SK-N-MC (cell line): ENCODE measurements around the gene PPIF.

Experiments
- DNase-seq: peaks from one replicate; pipeline ENCODE4 v3.0.0-alpha.2; 2011; ENCODE audit warnings: low read depth, low spot score
- H3K27ac ChIP-seq: fragments of 200-600 bp; sonication (generic); 2 replicates; pipeline ENCODE4 v1.5.1; 2016; ENCODE audit warnings: mixed run types
- H3K36me3 ChIP-seq: fragments of 200-600 bp; sonication (generic); 2 replicates; pipeline ENCODE4 v1.6.1; 2017; ENCODE audit warnings: antibody characterized with exemption, low read length, mixed read lengths; ENCODE audit not compliant: insufficient read depth
- H3K4me3 ChIP-seq: fragments of 200-600 bp; sonication (generic); 2 replicates; pipeline ENCODE4 v1.5.1; 2016
- H3K9ac ChIP-seq: fragments of 200-600 bp; sonication (generic); 2 replicates; pipeline ENCODE4 v1.8.0; 2017; ENCODE audit warnings: mixed run types, mixed read lengths; ENCODE audit not compliant: insufficient read length
- H3K9me3 ChIP-seq: fragments of 200-600 bp; sonication (generic); 2 replicates; pipeline ENCODE4 v1.6.1; 2017; ENCODE audit warnings: low read depth, mild to moderate bottlenecking, antibody characterized with exemption, low read length, moderate library complexity, mixed read lengths
- EZH2 ChIP-seq: fragments of 200-600 bp; sonication (generic); IDR thresholded peaks from one replicate; pipeline ENCODE4 v1.6.1; 2017; ENCODE audit warnings: antibody characterized with exemption
- FOXP2 ChIP-seq: optimal IDR thresholded peaks from 2 replicates; pipeline ENCODE3; 2011; ENCODE audit warnings: mild to moderate bottlenecking, moderate library complexity; ENCODE audit not compliant: insufficient read depth; ENCODE audit errors: extremely low read length, control extremely low read depth
- POLR2AphosphoS5 ChIP-seq: IDR thresholded peaks from 2 replicates; pipeline ENCODE4 v1.6.1; 2012; ENCODE audit warnings: mild to moderate bottlenecking, low read depth, low read length, borderline replicate concordance

PPIF gene

DNA sequence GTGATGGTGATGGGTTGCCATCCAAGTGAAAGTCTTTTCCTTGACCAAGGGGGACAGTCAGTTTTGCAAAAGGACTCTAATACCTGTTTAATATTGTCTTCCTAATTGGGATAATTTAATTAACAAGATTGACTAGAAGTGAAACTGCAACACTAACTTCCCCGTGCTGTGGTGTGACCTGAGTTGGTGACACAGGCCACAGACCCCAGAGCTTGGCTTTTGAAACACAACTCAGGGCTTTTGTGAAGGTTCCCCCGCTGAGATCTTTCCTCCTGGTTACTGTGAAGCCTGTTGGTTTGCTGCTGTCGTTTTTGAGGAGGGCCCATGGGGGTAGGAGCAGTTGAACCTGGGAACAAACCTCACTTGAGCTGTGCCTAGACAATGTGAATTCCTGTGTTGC, 6.9 kb downstream of the PPIF start:
- DNase-seq = no peak
- no peak overlapping the region for H3K9ac ChIP-seq
- H3K36me3 ChIP-seq = peaks cover 55% of the 10 kb centered on the region; the same call in 1 of the 2 replicates
- TF ChIP-seq EZH2 = no peak
- TF ChIP-seq FOXP2 = no peak
- TF ChIP-seq POLR2AphosphoS5 = no peak
- no peak overlapping the region for H3K4me3 ChIP-seq
- H3K9me3 ChIP-seq = no peaks in the 10 kb centered on the region
- H3K27ac ChIP-seq = no peak overlapping the region

- no peak for DNase-seq
- Histone ChIP-seq H3K9me3 (no peaks in the 10 kb centered on the region), H3K9ac (no peak overlapping the region), H3K27ac (no peak overlapping the region), H3K4me3 (no peak overlapping the region), H3K36me3 (peaks cover 50% of the 10 kb centered on the region; the same call in 1 of the 2 replicates)
- TF ChIP-seq FOXP2 (no peak), EZH2 (no peak), POLR2AphosphoS5 (no peak)
Measured at GRCh38 chr10:79354615-79355014, 7.3 kb downstream of the PPIF start.

GRCh38 chr10:79355420-79356017, 8.2 kb downstream of the PPIF start:
- no peak for DNase-seq
- Histone ChIP-seq H3K9ac (no peak overlapping the region), H3K4me3 (no peak overlapping the region), H3K9me3 (no peaks in the 10 kb centered on the region), H3K27ac (no peak overlapping the region), H3K36me3 (peaks cover 41% of the 10 kb centered on the region; the same call in 1 of the 2 replicates)
- TF ChIP-seq FOXP2 (no peak), EZH2 (no peak), POLR2AphosphoS5 (no peak)

GRCh38 chr10:79356104-79356503, 8.8 kb downstream of the PPIF start:
- Histone ChIP-seq H3K9ac (no peak overlapping the region), H3K36me3 (peaks cover 37% of the 10 kb centered on the region; the same call in 1 of the 2 replicates), H3K4me3 (no peak overlapping the region), H3K9me3 (no peaks in the 10 kb centered on the region), H3K27ac (no peak overlapping the region)
- TF ChIP-seq EZH2 (no peak), POLR2AphosphoS5 (no peak), FOXP2 (no peak)
- no peak for DNase-seq

GRCh38 chr10:79357180-79357579, 9.9 kb downstream of the PPIF start:
- no peak overlapping the region for H3K4me3 ChIP-seq
- H3K9me3 ChIP-seq = no peaks in the 10 kb centered on the region
- DNase-seq = no peak
- TF ChIP-seq EZH2 = no peak
- no peak for TF ChIP-seq FOXP2
- no peak overlapping the region for H3K9ac ChIP-seq
- peaks cover 28% of the 10 kb centered on the region; the same call in 1 of the 2 replicates for H3K36me3 ChIP-seq
- H3K27ac ChIP-seq = no peak overlapping the region

DNA sequence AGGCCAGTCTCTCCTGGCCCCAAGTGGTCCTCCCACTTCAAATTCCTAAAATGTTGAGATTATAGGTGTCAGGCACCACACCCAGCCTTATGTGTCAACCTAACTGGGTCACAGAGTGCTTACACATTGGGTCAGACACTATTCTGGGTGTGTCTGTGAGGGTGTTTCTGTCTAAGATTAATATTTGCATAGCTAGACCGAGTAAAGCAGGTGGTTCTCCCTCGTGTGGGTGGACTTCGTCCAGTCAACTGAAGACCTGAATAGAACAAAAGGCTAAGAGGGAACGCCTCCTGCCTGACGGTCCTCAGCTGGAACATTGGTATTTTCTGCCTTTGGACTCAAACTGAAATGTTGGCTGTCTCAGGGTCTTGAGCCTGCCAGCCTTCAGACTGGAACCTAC, 11.5 kb downstream of the PPIF start:
- Histone ChIP-seq H3K9me3 (no peaks in the 10 kb centered on the region), H3K27ac (no peak overlapping the region), H3K4me3 (no peak overlapping the region), H3K36me3 (peaks cover 12% of the 10 kb centered on the region; the same call in 1 of the 2 replicates), H3K9ac (no peak overlapping the region)
- DNase-seq = no peak
- no peak for TF ChIP-seq EZH2
- TF ChIP-seq FOXP2 = no peak
- TF ChIP-seq POLR2AphosphoS5 = no peak

- Histone ChIP-seq H3K9me3 (no peaks in the 10 kb centered on the region), H3K27ac (no peak overlapping the region), H3K9ac (no peak overlapping the region), H3K36me3 (peaks cover under 1% of the 10 kb centered on the region; the same call in 1 of the 2 replicates), H3K4me3 (no peak overlapping the region)
- TF ChIP-seq FOXP2 (no peak), EZH2 (no peak), POLR2AphosphoS5 (no peak)
- DNase-seq = no peak
Measured at GRCh38 chr10:79359816-79360498, 12.7 kb downstream of the PPIF start.

DNA sequence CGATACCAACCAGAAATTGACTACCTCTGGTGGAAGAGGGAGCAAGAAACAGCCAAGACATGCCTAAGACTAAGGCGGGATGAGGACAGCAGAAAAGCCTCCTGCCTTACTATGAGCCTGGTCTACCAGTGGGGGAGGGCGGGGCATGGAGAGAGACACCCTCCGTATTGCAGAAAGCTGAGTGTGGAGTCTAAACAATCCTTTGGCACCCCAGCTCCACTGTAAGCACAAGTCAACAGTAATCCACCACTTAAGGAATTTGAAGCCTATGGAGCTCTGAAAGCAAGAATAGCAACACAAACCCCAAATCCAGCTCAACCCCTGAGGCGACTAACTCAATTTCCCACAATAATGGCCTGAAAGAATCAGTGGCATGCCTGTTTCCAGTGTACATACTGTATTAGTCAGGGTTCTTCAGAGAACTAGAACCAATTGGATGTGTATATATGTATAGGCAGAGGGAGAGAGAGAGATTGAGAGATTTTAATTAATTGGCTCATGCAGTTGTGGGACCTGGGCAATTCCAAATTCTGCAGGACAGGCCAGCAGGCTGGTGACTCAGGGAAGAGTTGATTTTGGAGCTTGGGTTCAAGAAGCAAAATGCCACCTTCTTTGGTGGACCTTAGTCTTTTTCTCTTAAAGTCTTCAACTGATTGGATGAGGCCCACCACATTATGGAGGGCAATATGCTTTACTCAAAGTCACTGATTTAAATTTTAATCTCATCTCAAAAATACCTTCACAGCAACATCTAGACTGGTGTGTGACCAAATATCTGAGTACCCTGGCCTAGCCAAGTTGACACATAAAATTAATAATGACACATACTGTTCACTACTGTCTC, 13.5 kb downstream of the PPIF start:
- DNase-seq = no peak
- Histone ChIP-seq H3K36me3 (no peaks in the 10 kb centered on the region; the same call in 1 of the 2 replicates), H3K27ac (no peak overlapping the region), H3K9ac (no peak overlapping the region), H3K4me3 (no peak overlapping the region), H3K9me3 (no peaks in the 10 kb centered on the region)
- TF ChIP-seq POLR2AphosphoS5 (no peak), EZH2 (no peak), FOXP2 (no peak)
